Mammary epithelial cell (primary cell): Measurements from ENCODE around the gene PDCL3.

Experiments used
- CTCF ChIP-seq, 2 donors: IDR thresholded peaks in 1 of 2; conservative IDR thresholded peaks in 1 of 2; 2 replicates each; pipeline ENCODE4 v1.5.1; 2011 to 2012; ENCODE audit warnings: inconsistent platforms in 2 of 2, low read length in 2 of 2, mild to moderate bottlenecking in 2 of 2, control low read depth in 1 of 2, low read depth in 1 of 2; ENCODE audit not compliant: insufficient read depth in 1 of 2; ENCODE audit errors: extremely low read depth in 1 of 2
- EZH2 ChIP-seq: IDR thresholded peaks from 2 replicates; pipeline ENCODE4 v1.6.1; 2012; ENCODE audit warnings: low read length, inconsistent platforms, borderline replicate concordance

- TF ChIP-seq EZH2 (no peak), CTCF (conservative IDR thresholded peaks at IDR 0.05 in 1 of 2, IDR thresholded peaks at IDR 0.05 in 1 of 2; ENCODE audit: extremely low read depth in 1 of 2, insufficient read depth in 1 of 2, low read depth in 1 of 2, low read length in 2 of 2) (no peak)
Measured at GRCh38 chr2:100537918-100538317, 24.9 kb upstream of the PDCL3 start.
